Neuronal stem cell (in vitro differentiated cells): Measurements from ENCODE around the gene RPS15A.
"Not testable (repeated sequence)": the region's sequence is repeated elsewhere in the genome, so short reads cannot be mapped to it uniquely, and the experiment has no call there.

ENCODE experiments used
- DNase-seq: peaks from one replicate; pipeline ENCODE4 v3.0.0-alpha.2; 2013; ENCODE audit warnings: low spot score
- H2AFZ ChIP-seq: one replicate; pipeline ENCODE4 v1.6.1; 2013; ENCODE audit warnings: mild to moderate bottlenecking, low read length, inconsistent platforms
- H2AK5ac ChIP-seq: 2 replicates; pipeline ENCODE4 v1.6.1; 2013; ENCODE audit warnings: low read depth, mild to moderate bottlenecking, inconsistent platforms, low read length, moderate library complexity, mixed read lengths
- H2BK120ac ChIP-seq: 2 replicates; pipeline ENCODE4 v1.6.1; 2013; ENCODE audit warnings: low read depth, mild to moderate bottlenecking, inconsistent platforms, low read length, moderate library complexity, mixed read lengths
- H2BK12ac ChIP-seq: one replicate; pipeline ENCODE4 v1.6.1; 2013; ENCODE audit warnings: low read length, inconsistent platforms
- H2BK15ac ChIP-seq: 2 replicates; pipeline ENCODE4 v1.6.1; 2013; ENCODE audit warnings: mild to moderate bottlenecking, low read length, inconsistent platforms, mixed read lengths
- H2BK5ac ChIP-seq: one replicate; pipeline ENCODE4 v1.6.1; 2013; ENCODE audit warnings: inconsistent platforms, mild to moderate bottlenecking, low read length, moderate library complexity
- H3K14ac ChIP-seq: one replicate; pipeline ENCODE4 v1.6.1; 2013; ENCODE audit warnings: low read length, inconsistent platforms
- H3K18ac ChIP-seq: 2 replicates; pipeline ENCODE4 v1.6.1; 2013; ENCODE audit warnings: low read length, inconsistent platforms
- H3K23ac ChIP-seq: 2 replicates; pipeline ENCODE4 v1.6.1; 2013; ENCODE audit warnings: low read depth, mild to moderate bottlenecking, mixed read lengths, low read length, inconsistent platforms; ENCODE audit not compliant: poor library complexity
- H3K27ac ChIP-seq: replicated peaks from 3 replicates; pipeline ENCODE4 v1.5.1; 2013; ENCODE audit warnings: low read length, inconsistent platforms
- H3K27me3 ChIP-seq, 3 experiments: 2 replicates each; pipeline ENCODE4 v1.6.1; 2013; ENCODE audit warnings: low read length in 3 of 3, mild to moderate bottlenecking in 2 of 3, inconsistent platforms in 1 of 3, low read depth in 1 of 3, mixed read lengths in 1 of 3, moderate library complexity in 1 of 3; ENCODE audit not compliant: control insufficient read depth in 3 of 3, insufficient read depth in 3 of 3
- H3K36me3 ChIP-seq, 2 donors: replicated peaks in 1 of 2; 2 replicates each; pipeline ENCODE4 v1.6.1; 2013; ENCODE audit warnings: low read length in 2 of 2; ENCODE audit not compliant: control insufficient read depth in 2 of 2, insufficient read depth in 2 of 2
- H3K4ac ChIP-seq: 2 replicates; pipeline ENCODE4 v1.6.1; 2013; ENCODE audit warnings: inconsistent platforms, mild to moderate bottlenecking, low read length, moderate library complexity
- H3K4me1 ChIP-seq, 2 donors: 1 replicate in 1 of 2; 2 replicates in 1 of 2; pipeline ENCODE4 v1.6.1; 2013; ENCODE audit warnings: low read length in 2 of 2, low read depth in 1 of 2; ENCODE audit not compliant: control insufficient read depth in 2 of 2, insufficient read depth in 1 of 2
- H3K4me2 ChIP-seq: one replicate; pipeline ENCODE4 v1.6.1; 2013; ENCODE audit warnings: mild to moderate bottlenecking, low read length, inconsistent platforms; ENCODE audit not compliant: insufficient read depth, poor library complexity, severe bottlenecking
- H3K4me3 ChIP-seq, 2 donors: 2 replicates each; pipeline ENCODE4 v1.5.1; 2013; ENCODE audit warnings: low read length in 2 of 2, mild to moderate bottlenecking in 2 of 2, inconsistent platforms in 1 of 2, moderate library complexity in 1 of 2
- H3K79me1 ChIP-seq: one replicate; pipeline ENCODE4 v1.6.1; 2013; ENCODE audit warnings: low read depth, mild to moderate bottlenecking, inconsistent platforms, low read length, moderate library complexity
- H3K9ac ChIP-seq: one replicate; pipeline ENCODE4 v1.6.1; 2013; ENCODE audit warnings: mild to moderate bottlenecking, low read depth, low read length, inconsistent platforms; ENCODE audit not compliant: poor library complexity
- H3K9me3 ChIP-seq, 2 donors: replicated peaks in 1 of 2; 2 replicates each; pipeline versions ENCODE3 to v1.6.1; 2013; ENCODE audit warnings: low read length in 2 of 2, mild to moderate bottlenecking in 2 of 2, inconsistent platforms in 1 of 2, low read depth in 1 of 2, mixed read lengths in 1 of 2, moderate library complexity in 1 of 2; ENCODE audit not compliant: control insufficient read depth in 2 of 2, insufficient read depth in 1 of 2
- H4K8ac ChIP-seq: one replicate; pipeline ENCODE4 v1.6.1; 2013; ENCODE audit warnings: low read depth, mild to moderate bottlenecking, inconsistent platforms, low read length, moderate library complexity
- H4K91ac ChIP-seq: one replicate; pipeline ENCODE4 v1.6.1; 2013; ENCODE audit warnings: low read length, low read depth, mild to moderate bottlenecking, inconsistent platforms; ENCODE audit not compliant: poor library complexity
- WGBS, 2 donors: extraction: QIAGEN DNeasy Blood & Tissue Kit; methylation state at CpG; one replicate each; pipeline ENCODE4 v1.1.7; 2013; ENCODE audit warnings: missing lambda C conversion rate in 2 of 2, mixed read lengths in 1 of 2; ENCODE audit not compliant: insufficient read length in 2 of 2, insufficient replicate concordance in 1 of 2; ENCODE audit errors: extremely low coverage in 2 of 2; 5-methylcytosine and 5-hydroxymethylcytosine counted together

Gene RPS15A

DNA sequence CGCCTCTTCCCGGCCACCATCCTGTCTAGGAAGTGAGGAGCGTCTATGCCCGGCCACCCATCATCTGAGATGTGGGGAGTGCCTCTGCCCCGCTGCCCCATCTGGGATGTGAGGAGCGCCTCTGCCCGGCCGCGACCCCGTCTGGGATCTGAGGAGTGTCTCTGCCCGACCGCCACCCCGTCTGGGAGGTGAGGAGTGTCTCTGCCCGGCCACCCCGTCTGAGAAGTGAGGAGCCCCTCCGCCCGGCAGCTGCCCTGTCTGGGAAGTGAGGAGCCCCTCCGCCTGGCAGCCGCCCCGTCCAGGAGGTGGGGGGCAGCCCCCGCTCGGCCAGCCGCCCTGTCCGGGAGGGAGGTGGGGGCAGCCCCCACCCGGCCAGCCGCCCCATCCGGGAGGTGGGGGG lies 55.9 kb downstream of the RPS15A start:
- WGBS, 2 donors = no CpG with 5 or more reads among the region's 27 CpGs

More for the DNA sequence above, 55.9 kb downstream of the RPS15A start:
- H3K14ac ChIP-seq, H2BK15ac ChIP-seq, H3K79me1 ChIP-seq, H3K9ac ChIP-seq, H3K27ac ChIP-seq, H2AFZ ChIP-seq, DNase-seq, H3K36me3 ChIP-seq, H3K9me3 ChIP-seq, H2AK5ac ChIP-seq, H3K4me1 ChIP-seq, H3K4me2 ChIP-seq, H2BK5ac ChIP-seq, H2BK120ac ChIP-seq, H3K4me3 ChIP-seq, H3K4ac ChIP-seq, H2BK12ac ChIP-seq, H4K91ac ChIP-seq, H3K18ac ChIP-seq, H3K23ac ChIP-seq, H3K27me3 ChIP-seq, H4K8ac ChIP-seq: not testable (repeated sequence)
